ENCODE data around the gene RANBP3. TPM values are rescaled to one million over a fixed set of nuclear protein-coding genes. Genes with fewer than 3 reads are reported as not detected.

RANBP3 gene
- total RNA-seq, 1 donor from 2014 or later, result 76.1 TPM

GRCh38 chr19:5867201-5868136 lies 110.5 kb downstream of the RANBP3 start:
- Histone ChIP-seq H3K4me3 (ENCODE audit: low read depth, low read length) (no peak overlapping the region), H3K36me3 (ENCODE audit: control insufficient read depth, insufficient read depth, low read length) (no peaks in the 10 kb centered on the region), H3K27me3 (ENCODE audit: control insufficient read depth, insufficient read depth, low read length) (peaks cover 7% of the 10 kb centered on the region)
- no peak for DNase-seq (ENCODE audit: low read depth)
- TF ChIP-seq CTCF (IDR thresholded peaks at IDR 0.05; ENCODE audit: insufficient read depth, low read length, poor library complexity, severe bottlenecking), result no peak

Other genes starting within 250 kb of the RANBP3 start
- 1.4 and 2.2 TPM in 2 replicates for gene PRR22, start 193.4 kb downstream of the RANBP3 start, total RNA-seq
- gene DUS3L, start 187.0 kb downstream of the RANBP3 start, total RNA-seq, result 43.4 and 53.0 TPM in 2 replicates
- gene NRTN, start 173.1 kb downstream of the RANBP3 start, total RNA-seq, result 0.14 and 1.0 TPM in 2 replicates
- gene FUT6, start 138.4 kb downstream of the RANBP3 start, total RNA-seq, result 0.82 and 0.84 TPM in 2 replicates
- gene FUT3, start 126.7 kb downstream of the RANBP3 start, total RNA-seq, result 8.8 and 9.1 TPM in 2 replicates
- gene FUT5, start 107.6 kb downstream of the RANBP3 start, total RNA-seq, result not detected in 2 replicates
- gene NDUFA11, start 74.3 kb downstream of the RANBP3 start, total RNA-seq, result 203 and 311 TPM in 2 replicates
- gene VMAC, start 73.3 kb downstream of the RANBP3 start, total RNA-seq, result 4.3 and 5.5 TPM in 2 replicates
- 2.3 and 3.4 TPM in 2 replicates for gene CAPS, start 63.9 kb downstream of the RANBP3 start, total RNA-seq
- 4.5 and 6.5 TPM in 2 replicates for gene RFX2, start 132.4 kb upstream of the RANBP3 start, total RNA-seq
- gene ACSBG2, start 157.5 kb upstream of the RANBP3 start, total RNA-seq, result not detected in 2 replicates